Sigmoid colon (tissue), 4 donors: Measurements from ENCODE around the gene ADORA2B.

ENCODE experiments used
- CTCF ChIP-seq, 4 experiments: fragments of 450-650 bp in 3 of 4; fragments of 200-600 bp in 1 of 4; IDR thresholded peaks; one replicate each; pipeline ENCODE4 v1.5.1; 2016 to 2019; ENCODE audit warnings: antibody characterized with exemption in 4 of 4, mild to moderate bottlenecking in 3 of 4, moderate library complexity in 2 of 4
- EP300 ChIP-seq, 4 donors: sonication (generic); formaldehyde crosslinking; IDR thresholded peaks; one replicate each; pipeline ENCODE4 v1.6.1; 2017; ENCODE audit warnings: antibody characterized with exemption in 4 of 4
- POLR2A ChIP-seq, 2 donors: fragments of 450-650 bp; IDR thresholded peaks; one replicate each; pipeline ENCODE4 v1.6.1; 2016; ENCODE audit warnings: antibody characterized with exemption in 2 of 2, mild to moderate bottlenecking in 2 of 2, moderate library complexity in 2 of 2

DNA sequence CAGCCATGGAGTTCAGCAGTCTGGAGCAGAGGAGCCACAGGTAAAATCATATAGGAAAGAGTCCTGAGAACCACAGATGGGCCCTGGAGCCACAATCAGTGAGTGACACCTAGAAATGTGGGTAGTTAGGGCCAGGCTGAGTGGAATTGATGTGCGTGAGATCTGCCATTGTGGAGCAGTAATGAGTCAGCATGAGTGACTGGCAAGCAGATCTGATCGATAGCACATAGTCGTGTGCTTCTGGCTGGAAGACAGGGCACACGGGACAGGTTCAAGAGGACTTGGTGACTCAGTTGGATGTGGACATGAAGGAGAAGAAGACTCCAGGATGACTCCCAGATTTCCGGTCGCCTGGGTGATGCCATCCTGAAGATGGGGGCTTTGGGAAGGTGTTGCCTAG, 12.3 kb downstream of the ADORA2B start:
- TF ChIP-seq CTCF (IDR thresholded peaks at IDR 0.05), result no peak
- no peak for TF ChIP-seq POLR2A (IDR thresholded peaks at IDR 0.05)
- TF ChIP-seq EP300 (IDR thresholded peaks at IDR 0.05), result no peak
